GM23248 (cell line): ENCODE data around the gene SLC2A4.

Experiments used
- EZH2 ChIP-seq: fragments of 200-600 bp; sonication (generic); IDR thresholded peaks from 2 replicates; pipeline ENCODE4 v1.6.1; 2018; ENCODE audit warnings: antibody characterized with exemption, mild to moderate bottlenecking; ENCODE audit not compliant: insufficient read depth, poor library complexity, severe bottlenecking
- EZH2phosphoT487 ChIP-seq: fragments of 200-600 bp; sonication (generic); IDR thresholded peaks from 2 replicates; pipeline ENCODE4 v1.6.1; 2018; ENCODE audit warnings: antibody characterized with exemption, moderate library complexity, mild to moderate bottlenecking, low read depth; ENCODE audit not compliant: insufficient read depth

DNA sequence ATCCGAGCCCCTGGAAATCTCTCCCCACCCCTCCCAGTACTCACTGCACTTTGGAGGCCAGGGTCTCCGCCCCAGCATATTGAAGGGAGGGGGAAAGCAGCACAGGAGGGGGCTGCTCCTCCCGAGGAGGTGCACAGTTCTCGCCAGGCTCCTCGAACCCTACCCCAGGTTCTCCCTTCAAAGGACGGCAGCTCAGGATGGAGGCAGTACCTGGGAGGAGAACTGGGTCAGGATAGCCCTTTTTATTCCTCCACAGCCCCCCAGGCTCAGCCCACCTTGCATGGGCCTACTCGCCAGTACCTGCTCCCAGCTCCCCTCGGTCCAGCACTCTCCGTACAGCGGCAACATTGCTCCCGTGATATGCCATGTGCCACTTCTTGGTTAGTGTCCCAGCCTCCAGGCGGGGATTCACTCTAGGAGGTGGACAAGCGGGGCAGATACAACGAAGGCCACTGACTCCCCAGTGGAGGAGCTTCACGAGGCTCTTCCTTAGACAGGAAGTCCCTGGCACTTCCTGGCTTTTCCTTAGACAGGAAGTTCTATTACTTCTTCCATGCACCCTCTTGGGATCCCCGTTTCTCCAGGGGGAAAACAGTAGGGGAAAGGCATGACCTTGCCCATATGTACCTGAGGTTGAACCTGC, 35.8 kb downstream of the SLC2A4 start:
- no peak for TF ChIP-seq EZH2
- no peak for TF ChIP-seq EZH2phosphoT487
